Brain microvascular endothelial cell (primary cell): ENCODE results near the gene ADAMTS8.

Experiments
- DNase-seq: peaks from one replicate; pipeline ENCODE4 v3.0.0-alpha.2; 2020
- H3K27ac ChIP-seq: fragments of 250-450 bp; sonication (Bioruptor Pico); 2 replicates; pipeline ENCODE4 v1.5.1; 2020; ENCODE audit warnings: mild to moderate bottlenecking, moderate library complexity
- H3K27me3 ChIP-seq: fragments of 250-450 bp; sonication (Bioruptor Pico); replicated peaks from 2 replicates; pipeline ENCODE4 v1.5.1; 2020; ENCODE audit warnings: mild to moderate bottlenecking
- H3K36me3 ChIP-seq: fragments of 250-450 bp; sonication (Bioruptor Pico); replicated peaks from 2 replicates; pipeline ENCODE4 v1.5.1; 2020; ENCODE audit warnings: mild to moderate bottlenecking
- H3K4me3 ChIP-seq: 2 replicates; pipeline ENCODE4 v1.5.1; 2011; ENCODE audit warnings: low read depth, mild to moderate bottlenecking, control low read depth, low read length, moderate library complexity
- in situ Hi-C: cut with HindIII; loops from 2 replicates; pipeline ENCODE4 v1.10.0; 2017; ENCODE audit warnings: low sequenced_read_pairs, low pct_ligation_motif_present
- TF ChIP-seq, protein P1 (sequence below): IDR thresholded peaks from 2 replicates; pipeline ENCODE4 v1.5.1; 2011; ENCODE audit warnings: low read depth, mild to moderate bottlenecking, moderate library complexity, low read length, control low read depth, inconsistent platforms; ENCODE audit errors: missing control alignments

Gene ADAMTS8

DNA sequence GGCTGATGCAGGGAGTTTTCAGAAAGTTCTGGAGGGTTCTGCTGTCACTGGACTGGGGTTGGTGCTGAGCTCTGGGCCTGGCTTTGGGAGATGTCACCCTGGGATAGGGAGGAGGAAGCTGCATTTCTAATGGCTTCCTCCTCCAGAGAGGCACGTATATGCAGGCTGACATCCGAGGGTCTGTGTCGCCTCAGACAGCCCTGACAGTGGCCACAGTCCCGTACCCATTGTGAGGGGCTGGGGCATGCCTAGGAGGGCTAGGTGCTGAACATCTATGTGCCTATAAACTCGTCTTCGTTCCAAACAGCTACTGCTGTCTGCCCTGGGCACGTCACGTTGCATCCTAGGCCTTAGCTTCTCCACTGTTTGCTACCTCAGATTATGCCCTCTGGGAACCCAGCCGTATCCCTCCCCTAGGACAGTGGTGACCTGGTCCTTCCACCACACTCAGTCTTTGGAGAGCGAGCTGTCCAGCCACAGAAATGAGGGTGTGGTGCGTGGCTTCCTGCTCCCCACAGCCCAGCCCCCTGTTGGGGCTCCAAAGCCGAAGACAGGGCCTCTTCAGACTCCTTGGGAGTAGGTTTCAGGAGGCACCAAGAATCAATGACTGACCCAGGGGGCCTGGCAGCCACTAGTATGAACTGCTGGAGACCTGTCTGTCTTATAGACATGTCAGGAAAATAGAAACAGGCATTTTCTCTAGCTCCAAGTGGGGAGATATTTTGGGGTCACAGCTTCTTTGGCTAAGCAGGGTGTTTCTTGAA is 46.4 kb upstream of the ADAMTS8 start:
- in situ Hi-C loops, result no loop called here
- no peak overlapping the region for H3K4me3 ChIP-seq
- DNase-seq, result no peak
- no peak overlapping the region for H3K27ac ChIP-seq
- no peaks in the 10 kb centered on the region for H3K36me3 ChIP-seq
- no peaks in the 10 kb centered on the region for H3K27me3 ChIP-seq
- TF ChIP-seq, protein P1, sequence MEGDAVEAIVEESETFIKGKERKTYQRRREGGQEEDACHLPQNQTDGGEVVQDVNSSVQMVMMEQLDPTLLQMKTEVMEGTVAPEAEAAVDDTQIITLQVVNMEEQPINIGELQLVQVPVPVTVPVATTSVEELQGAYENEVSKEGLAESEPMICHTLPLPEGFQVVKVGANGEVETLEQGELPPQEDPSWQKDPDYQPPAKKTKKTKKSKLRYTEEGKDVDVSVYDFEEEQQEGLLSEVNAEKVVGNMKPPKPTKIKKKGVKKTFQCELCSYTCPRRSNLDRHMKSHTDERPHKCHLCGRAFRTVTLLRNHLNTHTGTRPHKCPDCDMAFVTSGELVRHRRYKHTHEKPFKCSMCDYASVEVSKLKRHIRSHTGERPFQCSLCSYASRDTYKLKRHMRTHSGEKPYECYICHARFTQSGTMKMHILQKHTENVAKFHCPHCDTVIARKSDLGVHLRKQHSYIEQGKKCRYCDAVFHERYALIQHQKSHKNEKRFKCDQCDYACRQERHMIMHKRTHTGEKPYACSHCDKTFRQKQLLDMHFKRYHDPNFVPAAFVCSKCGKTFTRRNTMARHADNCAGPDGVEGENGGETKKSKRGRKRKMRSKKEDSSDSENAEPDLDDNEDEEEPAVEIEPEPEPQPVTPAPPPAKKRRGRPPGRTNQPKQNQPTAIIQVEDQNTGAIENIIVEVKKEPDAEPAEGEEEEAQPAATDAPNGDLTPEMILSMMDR, result no peak

DNA sequence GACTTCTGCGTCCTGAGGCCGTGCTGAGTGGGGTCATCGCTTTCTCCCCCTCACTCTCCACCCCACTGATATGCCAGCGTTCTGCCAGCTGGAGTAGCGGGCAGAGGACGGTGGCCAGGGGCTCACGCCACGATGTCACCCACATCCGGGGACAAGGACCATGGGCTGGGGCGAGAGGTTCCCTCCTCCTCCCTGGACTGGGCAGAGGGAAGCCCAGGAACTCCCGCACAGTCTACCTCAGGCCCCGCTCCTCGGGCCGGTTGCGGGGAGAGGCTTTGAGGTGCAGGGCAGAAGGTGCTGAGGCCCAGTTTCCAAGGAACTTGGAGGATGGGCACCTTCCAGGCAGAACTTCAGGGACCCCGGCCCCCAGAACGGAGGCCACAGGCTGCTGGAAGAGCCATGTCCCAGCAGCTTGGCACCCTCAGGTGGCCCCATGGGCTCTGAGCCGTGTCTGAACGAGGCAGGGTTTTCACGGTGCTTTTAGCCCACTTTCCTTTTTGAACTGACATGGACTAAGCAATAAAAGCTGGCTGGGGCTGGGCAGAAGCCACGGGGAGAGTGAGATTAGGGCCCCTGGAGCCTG is 45.5 kb upstream of the ADAMTS8 start:
- Histone ChIP-seq H3K36me3 (no peaks in the 10 kb centered on the region), H3K27me3 (no peaks in the 10 kb centered on the region), H3K4me3 (no peak overlapping the region), H3K27ac (no peak overlapping the region)
- in situ Hi-C loops, result no loop called here
- TF ChIP-seq, protein P1, result no peak
- DNase-seq, result no peak

DNA sequence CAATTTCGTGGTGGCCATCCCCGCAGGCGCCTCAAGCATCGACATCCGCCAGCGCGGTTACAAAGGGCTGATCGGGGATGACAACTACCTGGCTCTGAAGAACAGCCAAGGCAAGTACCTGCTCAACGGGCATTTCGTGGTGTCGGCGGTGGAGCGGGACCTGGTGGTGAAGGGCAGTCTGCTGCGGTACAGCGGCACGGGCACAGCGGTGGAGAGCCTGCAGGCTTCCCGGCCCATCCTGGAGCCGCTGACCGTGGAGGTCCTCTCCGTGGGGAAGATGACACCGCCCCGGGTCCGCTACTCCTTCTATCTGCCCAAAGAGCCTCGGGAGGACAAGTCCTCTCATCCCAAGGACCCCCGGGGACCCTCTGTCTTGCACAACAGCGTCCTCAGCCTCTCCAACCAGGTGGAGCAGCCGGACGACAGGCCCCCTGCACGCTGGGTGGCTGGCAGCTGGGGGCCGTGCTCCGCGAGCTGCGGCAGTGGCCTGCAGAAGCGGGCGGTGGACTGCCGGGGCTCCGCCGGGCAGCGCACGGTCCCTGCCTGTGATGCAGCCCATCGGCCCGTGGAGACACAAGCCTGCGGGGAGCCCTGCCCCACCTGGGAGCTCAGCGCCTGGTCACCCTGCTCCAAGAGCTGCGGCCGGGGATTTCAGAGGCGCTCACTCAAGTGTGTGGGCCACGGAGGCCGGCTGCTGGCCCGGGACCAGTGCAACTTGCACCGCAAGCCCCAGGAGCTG is 44.8 kb upstream of the ADAMTS8 start:
- no peak for DNase-seq
- TF ChIP-seq, protein P1, result no peak
- no peaks in the 10 kb centered on the region for H3K36me3 ChIP-seq
- no peak overlapping the region for H3K4me3 ChIP-seq
- in situ Hi-C loops, result no loop called here
- no peak overlapping the region for H3K27ac ChIP-seq
- H3K27me3 ChIP-seq, result no peaks in the 10 kb centered on the region

DNA sequence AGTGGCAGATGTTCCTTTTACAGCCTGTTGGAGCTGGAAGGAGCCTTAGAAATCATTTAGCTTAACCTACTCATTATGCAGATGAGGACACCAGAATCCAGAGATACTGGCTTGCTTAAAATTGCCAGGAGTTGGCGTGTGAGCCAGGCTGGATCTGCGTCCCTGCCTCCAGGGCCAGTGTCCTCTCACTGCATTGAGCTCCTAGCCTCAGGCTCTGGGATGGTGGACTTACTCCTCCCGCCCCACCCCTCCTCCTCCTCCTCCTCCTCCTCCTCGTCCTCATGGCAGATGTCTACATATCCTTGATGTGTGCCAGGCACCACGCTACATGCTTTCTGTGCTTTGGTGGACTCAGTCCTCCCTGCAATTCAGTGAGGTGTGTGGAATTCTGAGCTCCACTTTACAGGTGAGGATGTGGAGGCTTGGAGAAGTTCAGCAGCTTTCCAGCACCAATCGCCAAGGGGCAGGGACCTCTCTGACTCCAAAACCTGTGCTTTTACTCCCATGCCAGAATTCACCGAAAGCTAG is 44.1 kb upstream of the ADAMTS8 start:
- no peak overlapping the region for H3K27ac ChIP-seq
- no peaks in the 10 kb centered on the region for H3K27me3 ChIP-seq
- TF ChIP-seq, protein P1, result no peak
- in situ Hi-C loops, result no loop called here
- no peak for DNase-seq
- H3K36me3 ChIP-seq, result no peaks in the 10 kb centered on the region
- H3K4me3 ChIP-seq, result no peak overlapping the region

DNA sequence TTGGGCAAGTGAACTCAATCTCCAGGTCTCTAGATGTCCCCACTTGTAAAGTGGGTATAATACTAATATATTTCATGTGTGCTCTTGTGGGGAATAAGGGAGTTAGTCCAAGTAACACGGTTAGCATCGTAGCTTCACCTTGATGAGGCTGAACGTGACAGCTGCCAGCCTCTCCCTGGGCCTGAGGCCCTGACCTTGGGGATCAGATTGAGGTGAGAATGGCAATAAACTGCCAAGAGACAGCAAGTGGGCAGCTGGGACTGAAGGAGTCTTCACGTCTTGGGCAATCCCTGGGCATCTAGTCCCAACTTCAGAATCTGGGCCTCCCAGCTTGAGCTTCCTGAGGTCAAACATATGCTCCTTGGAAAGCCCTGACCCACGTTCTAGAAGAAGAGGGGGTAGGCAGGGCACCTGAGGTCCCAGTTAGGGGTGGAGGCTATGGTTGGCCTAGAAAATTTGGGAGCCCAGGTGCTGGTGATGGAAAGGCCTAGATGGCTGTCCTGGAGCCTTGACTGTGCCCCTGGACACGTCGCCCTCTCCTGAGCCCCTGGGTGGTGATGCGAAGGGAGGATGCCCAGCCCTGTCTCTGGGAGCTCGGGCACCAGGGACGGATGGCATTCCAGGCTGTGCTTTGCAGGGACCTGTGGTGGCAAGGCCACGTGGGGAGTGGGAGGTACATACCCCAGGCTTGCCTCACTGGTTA is 43.5 kb upstream of the ADAMTS8 start:
- no peaks in the 10 kb centered on the region for H3K27me3 ChIP-seq
- in situ Hi-C loops, result no loop called here
- no peak overlapping the region for H3K27ac ChIP-seq
- no peak overlapping the region for H3K4me3 ChIP-seq
- DNase-seq, result no peak
- no peaks in the 10 kb centered on the region for H3K36me3 ChIP-seq
- TF ChIP-seq, protein P1, result no peak
